ENCODE results near the gene GPC6.

Gene GPC6

DNA sequence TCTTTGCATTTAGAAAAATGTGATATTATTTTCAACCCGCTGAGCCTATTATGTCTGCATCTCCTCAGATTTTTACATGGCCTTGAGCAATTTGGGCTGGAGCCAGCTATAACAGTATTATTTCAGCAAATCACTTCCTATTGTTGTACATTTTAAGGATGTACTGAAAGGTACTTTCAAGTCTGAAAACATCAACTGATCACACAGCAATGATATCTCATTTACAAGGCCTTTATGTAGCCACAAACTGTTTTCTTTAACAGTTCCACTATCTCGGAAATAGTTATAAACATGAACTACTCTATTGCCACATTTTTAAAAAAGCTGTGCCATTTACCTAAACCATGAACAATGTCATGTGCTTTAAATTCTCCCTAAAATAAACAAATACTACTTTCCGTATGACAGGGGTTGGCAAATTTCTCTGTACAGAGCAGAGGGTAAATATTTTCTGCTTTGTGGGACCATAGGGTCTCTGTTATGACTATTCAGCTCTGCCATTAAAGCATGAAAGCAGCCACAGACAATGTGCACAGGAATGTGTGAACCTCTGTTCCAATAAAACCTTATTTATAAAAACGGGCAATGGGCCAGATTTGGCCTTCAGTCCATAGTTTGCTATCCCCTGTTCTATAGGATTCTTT is 560.4 kb downstream of the GPC6 start:
- H3K36me3 ChIP-seq (ENCODE audit: control insufficient read depth in 2 of 2, insufficient read depth in 2 of 2, low read length in 2 of 2): no peaks in the 10 kb centered on the region
- H3K4me3 ChIP-seq (ENCODE audit: low read length in 2 of 2): no peak overlapping the region
- no peaks in the 10 kb centered on the region for H3K27me3 ChIP-seq (ENCODE audit: control insufficient read depth in 2 of 2, insufficient read depth in 2 of 2, low read length in 2 of 2)
- no peak overlapping the region for H3K27ac ChIP-seq (ENCODE audit: low read depth in 2 of 2, low read length in 2 of 2)
- H3K4me1 ChIP-seq (ENCODE audit: control insufficient read depth in 2 of 2, insufficient read depth in 2 of 2, low read length in 2 of 2): no peaks in the 10 kb centered on the region
- H3K9me3 ChIP-seq (ENCODE audit: control insufficient read depth in 2 of 2, low read length in 2 of 2): no peaks in the 10 kb centered on the region
- no peak overlapping the region for H3K9ac ChIP-seq (ENCODE audit: low read depth in 1 of 2, low read length in 2 of 2)

DNA sequence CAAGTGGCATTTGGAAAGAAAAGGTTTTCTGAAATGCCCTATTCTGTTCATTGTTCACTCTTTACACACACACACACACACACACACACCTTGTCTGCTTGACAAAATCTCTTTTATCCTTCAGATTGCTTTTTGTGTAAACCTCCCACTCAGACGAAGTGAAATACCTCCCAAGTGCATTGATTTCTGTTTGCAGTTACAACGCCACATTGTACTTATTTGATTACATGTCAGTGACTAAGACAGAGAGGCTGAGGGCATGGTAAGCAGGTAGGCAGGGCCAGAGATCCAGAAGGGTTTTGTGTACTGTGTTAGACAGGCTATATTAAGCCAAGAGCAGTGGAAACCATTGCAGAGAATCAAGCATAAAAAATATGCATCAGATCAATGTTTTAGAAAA is 561.8 kb downstream of the GPC6 start:
- Histone ChIP-seq H3K9ac (ENCODE audit: low read depth in 1 of 2, low read length in 2 of 2) (no peak overlapping the region), H3K9me3 (ENCODE audit: control insufficient read depth in 2 of 2, low read length in 2 of 2) (no peaks in the 10 kb centered on the region), H3K4me1 (ENCODE audit: control insufficient read depth in 2 of 2, insufficient read depth in 2 of 2, low read length in 2 of 2) (no peaks in the 10 kb centered on the region), H3K4me3 (ENCODE audit: low read length in 2 of 2) (no peak overlapping the region), H3K27me3 (ENCODE audit: control insufficient read depth in 2 of 2, insufficient read depth in 2 of 2, low read length in 2 of 2) (no peaks in the 10 kb centered on the region), H3K27ac (ENCODE audit: low read depth in 2 of 2, low read length in 2 of 2) (no peak overlapping the region), H3K36me3 (ENCODE audit: control insufficient read depth in 2 of 2, insufficient read depth in 2 of 2, low read length in 2 of 2) (no peaks in the 10 kb centered on the region)

DNA sequence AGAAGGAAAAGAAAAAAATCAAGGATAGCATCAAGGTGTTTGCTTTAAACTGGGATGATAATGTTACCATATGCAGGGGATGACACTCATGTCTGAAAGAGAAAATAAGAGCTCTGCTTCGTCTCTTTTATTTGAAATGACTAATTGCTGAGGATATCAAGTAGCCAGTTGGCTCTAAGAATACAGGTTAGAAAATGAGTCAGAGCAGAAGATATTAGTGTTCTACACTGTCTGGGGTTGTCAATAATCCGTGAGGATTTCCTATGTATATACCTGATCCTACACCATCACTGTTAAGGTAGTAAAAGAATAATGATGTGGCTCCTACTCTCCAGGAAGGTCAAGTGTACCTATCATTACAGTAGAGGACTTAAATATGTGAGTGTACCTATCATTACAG is 562.5 kb downstream of the GPC6 start:
- Histone ChIP-seq H3K27me3 (ENCODE audit: control insufficient read depth in 2 of 2, insufficient read depth in 2 of 2, low read length in 2 of 2) (no peaks in the 10 kb centered on the region), H3K4me3 (ENCODE audit: low read length in 2 of 2) (no peak overlapping the region), H3K36me3 (ENCODE audit: control insufficient read depth in 2 of 2, insufficient read depth in 2 of 2, low read length in 2 of 2) (no peaks in the 10 kb centered on the region), H3K9ac (ENCODE audit: low read depth in 1 of 2, low read length in 2 of 2) (no peak overlapping the region), H3K27ac (ENCODE audit: low read depth in 2 of 2, low read length in 2 of 2) (no peak overlapping the region), H3K4me1 (ENCODE audit: control insufficient read depth in 2 of 2, insufficient read depth in 2 of 2, low read length in 2 of 2) (no peaks in the 10 kb centered on the region), H3K9me3 (ENCODE audit: control insufficient read depth in 2 of 2, low read length in 2 of 2) (no peaks in the 10 kb centered on the region)

DNA sequence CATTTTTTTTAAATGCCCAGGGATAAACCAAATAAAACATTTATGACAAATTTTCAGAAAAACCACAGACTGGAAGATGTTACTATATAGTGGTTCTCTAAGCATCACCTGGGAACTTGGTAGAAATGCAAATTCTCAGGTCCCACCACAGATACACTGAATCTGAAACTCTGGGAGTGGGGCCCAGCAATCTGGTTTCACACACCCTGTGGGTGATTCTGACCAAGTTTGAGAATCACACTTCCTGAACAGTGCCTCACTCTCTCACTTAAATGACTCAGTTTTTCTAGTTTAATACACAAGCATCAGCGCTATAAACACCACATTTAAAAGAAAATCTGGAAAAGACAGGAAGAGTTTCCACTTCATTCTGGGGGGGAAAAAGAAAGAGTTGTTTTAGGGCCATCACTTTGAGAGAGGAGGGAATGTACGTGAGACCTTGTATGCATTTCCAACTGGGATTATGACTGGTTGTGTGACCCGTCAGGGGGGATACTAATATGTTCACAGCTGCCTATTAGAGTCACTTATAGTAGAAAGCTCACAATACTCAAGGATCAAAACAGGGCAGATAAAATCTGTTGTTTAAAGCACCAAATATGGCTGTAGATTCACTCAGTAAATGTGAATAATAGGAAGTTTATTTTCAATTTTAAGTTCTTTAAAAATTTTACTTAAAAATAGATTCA is 567.7 kb downstream of the GPC6 start:
- H3K9me3 ChIP-seq (ENCODE audit: control insufficient read depth in 2 of 2, low read length in 2 of 2): no peaks in the 10 kb centered on the region
- H3K9ac ChIP-seq (ENCODE audit: low read depth in 1 of 2, low read length in 2 of 2): no peak overlapping the region
- no peaks in the 10 kb centered on the region for H3K27me3 ChIP-seq (ENCODE audit: control insufficient read depth in 2 of 2, insufficient read depth in 2 of 2, low read length in 2 of 2)
- no peaks in the 10 kb centered on the region for H3K4me1 ChIP-seq (ENCODE audit: control insufficient read depth in 2 of 2, insufficient read depth in 2 of 2, low read length in 2 of 2)
- no peaks in the 10 kb centered on the region for H3K36me3 ChIP-seq (ENCODE audit: control insufficient read depth in 2 of 2, insufficient read depth in 2 of 2, low read length in 2 of 2)
- H3K4me3 ChIP-seq (ENCODE audit: low read length in 2 of 2): no peak overlapping the region
- H3K27ac ChIP-seq (ENCODE audit: low read depth in 2 of 2, low read length in 2 of 2): no peak overlapping the region

DNA sequence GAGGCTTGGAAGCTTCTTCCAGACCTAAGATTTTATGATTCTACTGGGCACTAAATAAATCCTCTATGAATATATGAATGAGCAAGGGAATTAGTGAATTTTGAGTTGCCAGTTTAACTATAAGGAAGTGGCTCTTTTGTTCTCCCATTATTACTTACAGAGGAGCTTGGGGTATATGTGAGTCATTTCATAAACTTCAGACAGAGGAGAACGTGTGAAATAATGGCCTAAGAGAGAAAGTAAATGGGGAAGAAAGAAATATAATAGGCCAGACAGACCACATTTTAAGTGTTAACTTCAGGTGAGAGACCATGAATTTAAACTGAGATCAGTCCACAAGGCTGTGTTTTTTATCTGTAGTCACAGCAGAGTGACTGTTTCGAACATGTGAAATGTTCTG is 570.9 kb downstream of the GPC6 start:
- Histone ChIP-seq H3K9ac (ENCODE audit: low read depth in 1 of 2, low read length in 2 of 2) (no peak overlapping the region), H3K4me3 (ENCODE audit: low read length in 2 of 2) (no peak overlapping the region), H3K4me1 (ENCODE audit: control insufficient read depth in 2 of 2, insufficient read depth in 2 of 2, low read length in 2 of 2) (no peaks in the 10 kb centered on the region), H3K9me3 (ENCODE audit: control insufficient read depth in 2 of 2, low read length in 2 of 2) (no peaks in the 10 kb centered on the region), H3K36me3 (ENCODE audit: control insufficient read depth in 2 of 2, insufficient read depth in 2 of 2, low read length in 2 of 2) (no peaks in the 10 kb centered on the region), H3K27ac (ENCODE audit: low read depth in 2 of 2, low read length in 2 of 2) (no peak overlapping the region), H3K27me3 (ENCODE audit: control insufficient read depth in 2 of 2, insufficient read depth in 2 of 2, low read length in 2 of 2) (no peaks in the 10 kb centered on the region)

DNA sequence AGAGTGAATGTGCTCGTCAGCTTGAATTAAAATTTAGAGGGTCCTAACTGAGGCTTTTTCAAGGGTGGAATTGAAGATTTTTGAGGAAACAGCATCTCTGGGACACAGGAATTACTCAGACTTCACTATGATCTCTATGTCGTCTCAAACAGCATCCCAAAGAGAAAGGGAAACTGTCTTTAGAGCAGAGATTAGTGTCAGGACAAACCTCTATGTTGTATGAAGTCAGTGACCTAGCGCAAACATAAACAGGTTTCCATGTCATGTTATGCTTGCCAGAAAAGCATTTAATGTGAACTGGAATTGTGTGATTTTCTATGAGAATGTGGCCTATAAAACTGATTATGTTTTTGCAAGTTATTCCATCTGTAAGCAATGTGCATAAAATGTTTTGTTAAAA is 573.7 kb downstream of the GPC6 start:
- Histone ChIP-seq H3K36me3 (ENCODE audit: control insufficient read depth in 2 of 2, insufficient read depth in 2 of 2, low read length in 2 of 2) (no peaks in the 10 kb centered on the region), H3K4me3 (ENCODE audit: low read length in 2 of 2) (no peak overlapping the region), H3K27ac (ENCODE audit: low read depth in 2 of 2, low read length in 2 of 2) (no peak overlapping the region), H3K9ac (ENCODE audit: low read depth in 1 of 2, low read length in 2 of 2) (no peak overlapping the region), H3K4me1 (ENCODE audit: control insufficient read depth in 2 of 2, insufficient read depth in 2 of 2, low read length in 2 of 2) (no peaks in the 10 kb centered on the region), H3K9me3 (ENCODE audit: control insufficient read depth in 2 of 2, low read length in 2 of 2) (no peaks in the 10 kb centered on the region), H3K27me3 (ENCODE audit: control insufficient read depth in 2 of 2, insufficient read depth in 2 of 2, low read length in 2 of 2) (no peaks in the 10 kb centered on the region)

DNA sequence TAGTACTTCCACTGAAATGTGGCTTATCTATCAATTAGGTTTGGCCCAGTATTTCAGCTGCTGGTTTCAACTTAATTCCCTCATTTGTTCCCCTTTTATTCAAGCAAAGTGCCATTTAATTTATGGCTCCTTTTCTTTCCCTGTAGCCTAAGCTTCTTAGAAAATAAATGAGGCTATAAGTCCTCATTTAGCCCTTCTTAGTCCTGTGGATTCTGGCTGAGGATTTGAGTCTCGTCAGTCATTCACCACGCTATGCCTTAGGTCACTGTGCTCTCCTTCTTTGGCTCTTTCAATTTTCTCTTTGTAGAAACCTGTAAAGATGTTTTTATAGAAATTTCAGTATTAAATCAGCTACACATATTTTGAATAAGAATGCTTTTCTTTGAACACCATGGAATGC is 579.1 kb downstream of the GPC6 start:
- Histone ChIP-seq H3K9ac (ENCODE audit: low read depth in 1 of 2, low read length in 2 of 2) (no peak overlapping the region), H3K4me1 (ENCODE audit: control insufficient read depth in 2 of 2, insufficient read depth in 2 of 2, low read length in 2 of 2) (no peaks in the 10 kb centered on the region), H3K9me3 (ENCODE audit: control insufficient read depth in 2 of 2, low read length in 2 of 2) (no peaks in the 10 kb centered on the region), H3K36me3 (ENCODE audit: control insufficient read depth in 2 of 2, insufficient read depth in 2 of 2, low read length in 2 of 2) (no peaks in the 10 kb centered on the region), H3K27ac (ENCODE audit: low read depth in 2 of 2, low read length in 2 of 2) (no peak overlapping the region), H3K27me3 (ENCODE audit: control insufficient read depth in 2 of 2, insufficient read depth in 2 of 2, low read length in 2 of 2) (no peaks in the 10 kb centered on the region), H3K4me3 (ENCODE audit: low read length in 2 of 2) (no peak overlapping the region)

DNA sequence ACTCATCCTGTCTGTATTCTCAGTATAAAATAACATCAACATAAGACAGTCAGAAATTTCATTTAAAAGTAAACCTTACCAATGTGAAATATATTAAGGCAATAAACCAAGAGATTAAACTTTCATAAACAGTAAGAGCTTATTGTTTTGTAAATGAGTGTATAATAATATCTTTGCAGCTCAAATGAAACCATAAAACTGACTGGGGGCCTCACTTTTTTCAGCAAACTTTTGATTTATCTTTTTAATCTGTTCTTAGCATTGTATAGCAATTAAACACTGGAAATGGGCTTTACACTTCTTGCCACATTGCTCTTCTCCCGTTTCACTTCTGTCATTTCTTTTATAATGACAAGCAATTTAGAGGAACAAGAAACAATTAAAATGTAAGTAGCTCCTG is 580.3 kb downstream of the GPC6 start:
- H3K4me1 ChIP-seq (ENCODE audit: control insufficient read depth in 2 of 2, insufficient read depth in 2 of 2, low read length in 2 of 2): no peaks in the 10 kb centered on the region
- H3K9me3 ChIP-seq (ENCODE audit: control insufficient read depth in 2 of 2, low read length in 2 of 2): no peaks in the 10 kb centered on the region
- H3K27ac ChIP-seq (ENCODE audit: low read depth in 2 of 2, low read length in 2 of 2): no peak overlapping the region
- no peaks in the 10 kb centered on the region for H3K27me3 ChIP-seq (ENCODE audit: control insufficient read depth in 2 of 2, insufficient read depth in 2 of 2, low read length in 2 of 2)
- H3K36me3 ChIP-seq (ENCODE audit: control insufficient read depth in 2 of 2, insufficient read depth in 2 of 2, low read length in 2 of 2): no peaks in the 10 kb centered on the region
- no peak overlapping the region for H3K9ac ChIP-seq (ENCODE audit: low read depth in 1 of 2, low read length in 2 of 2)
- no peak overlapping the region for H3K4me3 ChIP-seq (ENCODE audit: low read length in 2 of 2)

DNA sequence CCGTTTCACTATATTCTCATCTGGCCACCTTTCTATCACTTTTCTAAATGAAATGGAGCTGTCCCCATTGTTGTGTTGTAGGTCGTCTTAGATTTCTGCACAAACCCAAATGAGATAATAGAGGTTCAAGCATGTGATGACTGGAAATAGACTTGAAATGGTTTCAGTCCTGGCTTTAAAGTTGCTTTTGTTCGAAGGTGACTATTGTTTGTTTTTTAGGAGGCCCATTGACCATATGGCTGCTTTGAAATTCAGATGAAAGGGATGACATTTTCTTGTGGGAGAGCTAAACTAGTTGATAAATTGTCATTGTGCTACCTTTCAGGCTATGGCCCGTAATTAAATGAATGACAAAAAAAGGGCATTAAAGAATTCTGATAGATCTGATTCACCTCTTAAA is 583.7 kb downstream of the GPC6 start:
- no peaks in the 10 kb centered on the region for H3K27me3 ChIP-seq (ENCODE audit: control insufficient read depth in 2 of 2, insufficient read depth in 2 of 2, low read length in 2 of 2)
- H3K27ac ChIP-seq (ENCODE audit: low read depth in 2 of 2, low read length in 2 of 2): no peak overlapping the region

DNA sequence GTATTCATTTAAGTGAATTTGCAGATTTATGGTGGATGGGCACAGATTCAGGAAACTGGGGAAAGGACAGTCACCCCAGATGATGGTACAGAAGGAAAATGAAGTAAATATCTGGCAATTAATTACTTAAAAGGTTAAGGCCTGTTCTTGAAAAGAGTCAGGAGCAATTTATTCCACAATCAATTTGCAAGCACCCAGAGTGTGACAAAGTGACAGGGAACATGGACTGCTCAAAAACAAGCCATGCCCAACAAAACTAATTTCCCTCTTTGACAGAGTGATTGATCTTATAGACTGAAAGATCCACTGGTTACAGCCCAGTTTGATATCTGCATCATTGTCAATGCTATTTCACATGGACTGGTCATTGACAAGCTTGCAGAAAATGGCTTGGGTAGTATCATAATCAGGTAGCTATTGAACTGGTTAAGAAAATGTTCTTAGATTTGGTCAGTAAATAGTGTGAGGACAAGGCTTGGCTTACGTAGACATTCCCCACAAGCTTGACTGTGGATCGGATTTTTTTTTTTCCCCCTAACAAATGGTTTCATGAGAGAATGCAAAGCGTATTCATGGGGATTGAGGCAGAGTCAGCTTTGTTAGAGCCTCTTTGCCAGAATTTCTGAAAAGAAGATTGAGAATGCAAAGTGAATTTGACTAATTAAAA is 584.6 kb downstream of the GPC6 start:
- H3K4me1 ChIP-seq (ENCODE audit: control insufficient read depth in 2 of 2, insufficient read depth in 2 of 2, low read length in 2 of 2): no peaks in the 10 kb centered on the region

More for the DNA sequence above, 583.7 kb downstream of the GPC6 start:
- Histone ChIP-seq H3K36me3 (ENCODE audit: control insufficient read depth in 2 of 2, insufficient read depth in 2 of 2, low read length in 2 of 2) (no peaks in the 10 kb centered on the region), H3K9me3 (ENCODE audit: control insufficient read depth in 2 of 2, low read length in 2 of 2) (no peaks in the 10 kb centered on the region), H3K4me1 (ENCODE audit: control insufficient read depth in 2 of 2, insufficient read depth in 2 of 2, low read length in 2 of 2) (no peaks in the 10 kb centered on the region), H3K4me3 (ENCODE audit: low read length in 2 of 2) (no peak overlapping the region), H3K9ac (ENCODE audit: low read depth in 1 of 2, low read length in 2 of 2) (no peak overlapping the region)

More for the DNA sequence above, 584.6 kb downstream of the GPC6 start:
- no peaks in the 10 kb centered on the region for H3K36me3 ChIP-seq (ENCODE audit: control insufficient read depth in 2 of 2, insufficient read depth in 2 of 2, low read length in 2 of 2)
- no peak overlapping the region for H3K4me3 ChIP-seq (ENCODE audit: low read length in 2 of 2)
- no peaks in the 10 kb centered on the region for H3K9me3 ChIP-seq (ENCODE audit: control insufficient read depth in 2 of 2, low read length in 2 of 2)
- no peaks in the 10 kb centered on the region for H3K27me3 ChIP-seq (ENCODE audit: control insufficient read depth in 2 of 2, insufficient read depth in 2 of 2, low read length in 2 of 2)
- H3K9ac ChIP-seq (ENCODE audit: low read depth in 1 of 2, low read length in 2 of 2): no peak overlapping the region
- H3K27ac ChIP-seq (ENCODE audit: low read depth in 2 of 2, low read length in 2 of 2): no peak overlapping the region
